T-cell (primary cell): ENCODE measurements around the gene TSPAN4. TPM values are rescaled to one million over a fixed set of nuclear protein-coding genes. Genes with fewer than 3 reads are reported as not detected.
A peak's percentile ranks its signal among the peaks of the same experiment; 100 is the strongest.

Experiments used
- ATAC-seq, 4 experiments: fragments of 200-7000 bp in 3 of 4; fragments of 150-1000 bp in 1 of 4; cut with Tn5 transposase; replicated peaks in 1 of 4; 1 replicate in 3 of 4; 2 replicates in 1 of 4; pipeline ENCODE4 v1.10.0; 2021; ENCODE audit warnings: moderate library complexity in 3 of 4, mild to moderate bottlenecking in 2 of 4, moderate number of reproducible peaks in 1 of 4
- CTCF ChIA-PET, 2 donors: fragments of 300-600 bp; sonication (Branson Sonifier 250); formaldehyde crosslinking; loops; one replicate each; lab custom pipeline; 2022; ENCODE audit warnings: antibody characterized with exemption in 2 of 2; lab: Charles Lee
- POLR2A ChIA-PET, 2 donors: fragments of 300-600 bp; sonication (Branson Sonifier 250); formaldehyde crosslinking; loops; one replicate each; lab custom pipeline; 2022; ENCODE audit warnings: antibody characterized with exemption in 2 of 2; lab: Charles Lee
- DNase-seq, 35 experiments: peaks; one replicate each; pipeline versions ENCODE4 v3.0.0 to v3.0.0-alpha.2; 2013 to 2023
- H3K27ac ChIP-seq: one replicate; pipeline ENCODE4 v1.5.1; 2013; ENCODE audit warnings: low read length
- H3K27me3 ChIP-seq, 2 experiments: replicated peaks in 1 of 2; 1 replicate in 1 of 2; 2 replicates in 1 of 2; pipeline versions ENCODE4 v1.6.1 to v1.7.0; 2013; ENCODE audit warnings: low read length in 1 of 2, mixed read lengths in 1 of 2; ENCODE audit not compliant: control insufficient read depth in 2 of 2, insufficient read depth in 2 of 2; ENCODE audit errors: extremely low read depth in 1 of 2
- H3K36me3 ChIP-seq, 2 donors: 1 replicate in 1 of 2; 2 replicates in 1 of 2; pipeline versions ENCODE4 v1.6.1 to v1.7.0; 2013; ENCODE audit warnings: low read length in 1 of 2; ENCODE audit not compliant: control insufficient read depth in 2 of 2, insufficient read depth in 1 of 2; ENCODE audit errors: extremely low read depth in 1 of 2
- H3K4me1 ChIP-seq, 2 experiments: 1 replicate in 1 of 2; 2 replicates in 1 of 2; pipeline versions ENCODE4 v1.6.1 to v1.7.0; 2013; ENCODE audit warnings: low read length in 2 of 2, mixed read lengths in 1 of 2; ENCODE audit not compliant: insufficient read depth in 2 of 2, control insufficient read depth in 1 of 2; ENCODE audit errors: extremely low read depth in 1 of 2
- H3K4me3 ChIP-seq, 2 donors: 1 replicate in 1 of 2; 2 replicates in 1 of 2; pipeline versions ENCODE4 v1.5.1 to v1.7.0; 2013; ENCODE audit warnings: mild to moderate bottlenecking in 2 of 2, low read length in 1 of 2, moderate library complexity in 1 of 2; ENCODE audit not compliant: control insufficient read depth in 1 of 2; ENCODE audit errors: extremely low read depth in 1 of 2
- H3K9me3 ChIP-seq: 2 replicates; pipeline ENCODE4 v1.7.0; 2013
- H3K27ac Mint-ChIP-seq, 2 donors: one replicate each; pipeline ENCODE4 v1.8.0; 2020 to 2021; ENCODE audit warnings: mild to moderate bottlenecking in 2 of 2, mixed read lengths in 2 of 2
- H3K27me3 Mint-ChIP-seq, 2 donors: one replicate each; pipeline ENCODE4 v1.8.0; 2021 to 2022; ENCODE audit warnings: mixed read lengths in 2 of 2
- H3K36me3 Mint-ChIP-seq: one replicate; pipeline ENCODE4 v1.8.0; 2021; ENCODE audit warnings: mixed read lengths
- H3K4me1 Mint-ChIP-seq, 3 donors: one replicate each; pipeline ENCODE4 v1.8.0; 2020 to 2022; ENCODE audit warnings: mixed read lengths in 3 of 3, mild to moderate bottlenecking in 1 of 3
- H3K4me3 Mint-ChIP-seq, 3 donors: one replicate each; pipeline ENCODE4 v1.8.0; 2020 to 2022; ENCODE audit warnings: mild to moderate bottlenecking in 3 of 3, mixed read lengths in 3 of 3, moderate library complexity in 3 of 3
- H3K9me3 Mint-ChIP-seq, 3 donors: one replicate each; pipeline ENCODE4 v1.8.0; 2020 to 2022; ENCODE audit warnings: mixed read lengths in 3 of 3
- WGBS: methylation state at CpG from one replicate; pipeline ENCODE4 v1.1.5; 2013; ENCODE audit warnings: missing lambda C conversion rate; ENCODE audit not compliant: insufficient coverage; 5-methylcytosine and 5-hydroxymethylcytosine counted together
- total RNA-seq, 35 experiments: library from RNA in 6 of 35; stranded (reverse) in 6 of 35; fragments of 120-200 nt in 1 of 35; gene quantifications; one replicate each; pipeline versions ENCODE4 v1.2.1 to v1.2.4 and lab custom pipeline; 2013 to 2026

TSPAN4 gene
- total RNA-seq, 5 donors from 2014 or later (not counting 1 experiment from before 2014, with no cell fraction given) = 3.1 to 5.8 (median 4.4) TPM

DNA sequence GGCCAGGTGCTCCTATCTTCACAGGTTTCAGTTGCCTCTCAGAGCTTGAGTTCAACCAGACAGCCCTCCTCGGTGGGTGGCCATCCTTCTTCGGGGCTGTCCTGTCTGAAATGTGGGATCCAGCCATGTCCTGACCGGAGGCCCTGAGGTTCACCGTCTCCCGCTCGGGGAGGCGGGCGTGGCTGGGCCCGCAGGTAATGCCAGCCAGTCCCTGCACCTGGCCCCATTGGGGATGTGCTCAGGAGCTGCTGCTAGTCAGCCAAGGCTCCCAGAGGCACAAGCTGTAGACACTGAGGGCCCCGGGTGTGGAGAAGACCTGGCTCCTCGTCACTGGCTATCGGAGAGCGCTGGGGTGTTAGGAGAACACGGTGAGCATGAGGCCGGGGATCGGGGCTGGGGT is 32.6 kb downstream of the TSPAN4 start:
- Histone ChIP-seq H3K27ac (no peak overlapping the region), H3K27me3 (no peaks in the 10 kb centered on the region), H3K4me1 (no peaks in the 10 kb centered on the region), H3K9me3 (no peaks in the 10 kb centered on the region), H3K36me3 (peaks cover 6% of the 10 kb centered on the region in 2 donors), H3K4me3 (no peak overlapping the region)
- no peak overlapping the region for H3K4me3 Mint-ChIP-seq
- no peak for ATAC-seq
- no peak for DNase-seq
- H3K36me3 Mint-ChIP-seq = peaks cover 16% of the 10 kb centered on the region
- no peaks in the 10 kb centered on the region for H3K9me3 Mint-ChIP-seq
- CTCF ChIA-PET = no interaction called here
- POLR2A ChIA-PET = no interaction called here
- H3K27ac Mint-ChIP-seq = no peak overlapping the region
- WGBS = over 99% methylated on average over 13 of the region's 16 CpGs
- no peaks in the 10 kb centered on the region for H3K27me3 Mint-ChIP-seq
- no peaks in the 10 kb centered on the region for H3K4me1 Mint-ChIP-seq

DNA sequence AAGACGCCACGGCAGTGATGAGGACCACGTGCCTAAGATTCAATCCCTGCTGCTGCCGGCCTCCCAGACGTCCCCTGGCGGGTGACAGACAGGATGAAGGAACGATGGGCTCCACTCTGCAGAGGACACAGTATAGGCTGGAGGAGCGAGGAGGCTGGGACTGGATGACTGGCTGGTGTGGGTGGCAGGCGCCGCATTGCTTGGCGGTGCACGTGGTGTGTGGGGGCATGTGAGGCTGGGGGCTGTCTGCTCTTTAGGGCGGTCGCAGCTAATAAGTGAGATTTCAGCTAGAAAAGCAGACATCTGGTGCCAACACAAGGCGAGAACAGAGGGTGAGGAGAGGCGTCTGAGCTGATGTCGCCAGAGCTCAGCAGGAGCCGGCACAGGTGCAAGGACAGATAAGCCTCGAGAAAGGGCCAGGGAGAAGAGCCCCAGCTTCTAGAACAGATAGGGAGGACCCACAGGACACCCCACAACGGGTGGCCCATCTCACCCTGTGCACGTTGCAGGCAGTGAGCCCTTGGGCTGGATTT is 33.2 kb downstream of the TSPAN4 start:
- no peaks in the 10 kb centered on the region for H3K27me3 Mint-ChIP-seq
- no peaks in the 10 kb centered on the region for H3K4me1 ChIP-seq
- DNase-seq (no peak), ATAC-seq (no peak)
- CTCF ChIA-PET = no interaction called here
- POLR2A ChIA-PET = no interaction called here
- no peak overlapping the region for H3K4me3 ChIP-seq
- H3K4me1 Mint-ChIP-seq = no peaks in the 10 kb centered on the region
- peaks cover 8 to 10% of the 10 kb centered on the region in 2 donors for H3K36me3 ChIP-seq
- H3K9me3 Mint-ChIP-seq = no peaks in the 10 kb centered on the region
- no peak overlapping the region for H3K27ac ChIP-seq
- H3K9me3 ChIP-seq = no peaks in the 10 kb centered on the region
- WGBS = 90% methylated on average over 21 of the region's 21 CpGs
- peaks cover 20% of the 10 kb centered on the region for H3K36me3 Mint-ChIP-seq
- no peak overlapping the region for H3K27ac Mint-ChIP-seq
- H3K27me3 ChIP-seq = no peaks in the 10 kb centered on the region
- no peak overlapping the region for H3K4me3 Mint-ChIP-seq

DNA sequence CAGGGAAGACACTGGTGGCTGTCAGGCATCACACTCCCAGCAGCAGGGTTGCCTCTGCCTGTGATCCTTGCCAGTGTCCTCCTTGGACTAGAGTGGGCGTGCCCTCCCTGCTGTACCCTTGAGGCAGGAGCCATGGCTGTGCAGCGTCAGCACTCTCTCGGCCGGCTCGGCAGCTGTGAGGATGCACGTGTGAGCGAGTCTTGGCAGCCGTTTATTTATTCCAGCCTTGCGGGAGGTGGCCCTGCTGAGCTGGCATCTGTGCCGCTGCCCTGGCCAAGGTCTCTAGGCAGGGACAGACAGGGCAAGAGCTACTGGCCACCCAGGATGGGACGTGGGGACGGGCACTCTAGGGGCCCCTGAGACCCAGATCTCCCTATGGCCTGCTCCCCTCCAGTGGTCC is 33.9 kb downstream of the TSPAN4 start:
- H3K9me3 Mint-ChIP-seq = no peaks in the 10 kb centered on the region
- DNase-seq (no peak), ATAC-seq (no peak)
- 98% methylated on average over 12 of the region's 12 CpGs for WGBS
- no peak overlapping the region for H3K27ac Mint-ChIP-seq
- Histone ChIP-seq H3K4me1 (no peaks in the 10 kb centered on the region), H3K9me3 (no peaks in the 10 kb centered on the region), H3K27me3 (no peaks in the 10 kb centered on the region), H3K27ac (no peak overlapping the region), H3K4me3 (no peak overlapping the region), H3K36me3 (peaks cover 8 to 10% of the 10 kb centered on the region in 2 donors)
- no peaks in the 10 kb centered on the region for H3K27me3 Mint-ChIP-seq
- H3K36me3 Mint-ChIP-seq = peaks cover 22% of the 10 kb centered on the region
- no peaks in the 10 kb centered on the region for H3K4me1 Mint-ChIP-seq
- ChIA-PET CTCF (no interaction called here), POLR2A (no interaction called here)
- H3K4me3 Mint-ChIP-seq = no peak overlapping the region

DNA sequence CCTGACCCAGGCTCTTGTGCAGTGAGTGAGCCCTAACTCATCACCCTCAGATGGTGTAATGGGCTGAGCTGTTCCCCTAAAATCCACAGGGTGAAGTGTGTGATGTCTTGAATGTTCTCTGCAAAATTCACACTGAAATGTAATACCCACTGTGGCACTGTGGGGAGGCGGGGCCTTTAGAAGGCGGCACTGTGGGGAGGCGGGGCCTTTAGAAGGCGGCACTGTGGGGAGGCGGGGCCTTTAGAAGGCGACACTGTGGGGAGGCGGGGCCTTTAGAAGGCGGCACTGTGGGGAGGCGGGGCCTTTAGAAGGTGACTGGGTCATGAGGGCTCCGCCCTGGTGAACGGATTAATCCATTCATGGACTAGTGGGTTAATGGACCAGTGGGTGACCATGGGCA is 34.9 kb downstream of the TSPAN4 start:
- H3K4me3 Mint-ChIP-seq = no peak overlapping the region
- no peaks in the 10 kb centered on the region for H3K27me3 ChIP-seq
- peaks cover 10% of the 10 kb centered on the region in 2 donors for H3K36me3 ChIP-seq
- H3K27ac Mint-ChIP-seq = no peak overlapping the region
- H3K4me3 ChIP-seq = no peak overlapping the region
- WGBS = 93% methylated on average over 2 of the region's 11 CpGs
- ATAC-seq (no peak), DNase-seq (peak in 3 of 35 experiments; percentile 2 to 11 (median 6))
- H3K9me3 Mint-ChIP-seq = no peaks in the 10 kb centered on the region
- no peaks in the 10 kb centered on the region for H3K4me1 Mint-ChIP-seq
- no peaks in the 10 kb centered on the region for H3K9me3 ChIP-seq
- ChIA-PET POLR2A (interaction anchor here in 1 of 2 donors (0.7 kb wide), 1 partner anchor 973 kb away, joined by 4 read pairs; no protein-coding TSS in a partner anchor), CTCF (interaction anchor here in 1 of 2 donors (0.6 kb wide), 1 partner anchor 698 kb away, joined by 7 read pairs; no protein-coding TSS in a partner anchor)
- H3K36me3 Mint-ChIP-seq = peaks cover 26% of the 10 kb centered on the region
- no peak overlapping the region for H3K27ac ChIP-seq
- H3K27me3 Mint-ChIP-seq = no peaks in the 10 kb centered on the region
- no peaks in the 10 kb centered on the region for H3K4me1 ChIP-seq

DNA sequence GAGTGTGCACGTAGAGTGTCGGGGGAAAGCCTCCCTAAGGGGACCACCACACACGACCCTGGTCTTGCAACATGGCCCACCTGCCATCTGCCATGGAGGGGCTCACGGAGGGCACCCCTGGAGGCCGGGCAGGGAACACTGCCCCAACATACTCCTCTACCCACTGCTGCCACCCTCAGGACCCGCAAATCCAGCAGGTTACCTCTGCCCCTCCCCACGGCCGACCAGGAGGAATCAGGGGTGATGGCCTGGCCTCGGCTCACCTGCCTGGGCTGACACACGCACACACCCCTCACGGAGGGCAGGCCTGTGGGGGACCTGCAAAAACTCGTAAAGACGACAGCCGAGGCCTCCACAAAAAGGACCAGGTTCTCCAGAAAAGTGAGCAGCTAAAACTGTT is 37.8 kb downstream of the TSPAN4 start:
- peaks cover 13 to 22% of the 10 kb centered on the region in 2 donors for H3K36me3 ChIP-seq
- no peaks in the 10 kb centered on the region for H3K27me3 Mint-ChIP-seq
- ATAC-seq = no peak

DNA sequence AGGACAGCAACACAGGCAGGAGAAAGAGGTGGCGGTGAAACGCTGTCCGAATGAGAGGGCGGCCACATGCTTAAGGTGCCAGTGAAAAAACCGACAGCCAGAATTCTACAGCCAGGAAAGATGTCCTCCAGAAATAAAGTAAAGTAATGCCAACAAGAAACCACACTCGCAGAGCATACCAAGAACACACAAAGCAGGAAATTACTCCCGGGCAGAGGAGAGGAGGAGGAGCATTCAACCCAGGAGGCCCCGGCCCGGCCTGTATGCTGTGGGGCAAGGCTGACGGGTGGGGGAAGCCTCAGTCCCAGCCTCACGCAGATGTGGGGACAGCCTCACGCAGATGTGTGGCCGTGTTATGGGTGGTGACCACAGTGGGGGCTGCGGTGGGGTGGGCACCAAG is 39.9 kb downstream of the TSPAN4 start:
- Mint-ChIP-seq H3K36me3 (peaks cover 23% of the 10 kb centered on the region), H3K27ac (no peak overlapping the region), H3K9me3 (no peaks in the 10 kb centered on the region), H3K4me3 (no peak overlapping the region), H3K4me1 (no peaks in the 10 kb centered on the region), H3K27me3 (no peaks in the 10 kb centered on the region)
- Histone ChIP-seq H3K4me3 (no peak overlapping the region), H3K36me3 (peaks cover 13 to 26% of the 10 kb centered on the region in 2 donors), H3K9me3 (no peaks in the 10 kb centered on the region), H3K27ac (no peak overlapping the region), H3K27me3 (no peaks in the 10 kb centered on the region), H3K4me1 (no peaks in the 10 kb centered on the region)
- POLR2A ChIA-PET = no interaction called here
- no peak for DNase-seq
- 100% methylated on average over 1 of the region's 14 CpGs for WGBS
- no peak for ATAC-seq
- CTCF ChIA-PET = no interaction called here

More for the DNA sequence above, 37.8 kb downstream of the TSPAN4 start:
- Histone ChIP-seq H3K4me1 (no peaks in the 10 kb centered on the region), H3K4me3 (no peak overlapping the region), H3K27me3 (no peaks in the 10 kb centered on the region), H3K27ac (no peak overlapping the region), H3K9me3 (no peaks in the 10 kb centered on the region)
- Mint-ChIP-seq H3K36me3 (peaks cover 23% of the 10 kb centered on the region), H3K4me1 (no peaks in the 10 kb centered on the region), H3K9me3 (no peaks in the 10 kb centered on the region), H3K4me3 (no peak overlapping the region), H3K27ac (no peak overlapping the region)
- CTCF ChIA-PET = no interaction called here
- DNase-seq = no peak
- 91% methylated on average over 14 of the region's 14 CpGs for WGBS
- POLR2A ChIA-PET = no interaction called here
